GM19043 (cell line): ENCODE measurements around the gene CARD18.

Experiments used
- ATAC-seq: cut with Tn5 transposase; IDR thresholded peaks from one replicate; pipeline ENCODE4 v1.9.1; 2021; ENCODE audit warnings: low read depth; ENCODE audit not compliant: unreplicated experiment

CARD18 gene

GRCh38 chr11:105139669-105140068, at the start of gene CARD18:
Gene CARD18, minus strand, starts transcription at chr11:105139769. Its CDS starts 43 bp downstream, at chr11:105139726.
- no peak for ATAC-seq

GRCh38 chr11:105183987-105184386, 44.4 kb upstream of the CARD18 start:
- ATAC-seq: no peak

GRCh38 chr11:105183426-105183825, 43.9 kb upstream of the CARD18 start:
- no peak for ATAC-seq

- ATAC-seq: no peak
Observed at GRCh38 chr11:105181521-105181920, 42.0 kb upstream of the CARD18 start.

- ATAC-seq: no peak
Observed at GRCh38 chr11:105181100-105181499, 41.5 kb upstream of the CARD18 start.

GRCh38 chr11:105179542-105180278, 40.1 kb upstream of the CARD18 start:
- no peak for ATAC-seq

GRCh38 chr11:105177658-105178057, 38.1 kb upstream of the CARD18 start:
- no peak for ATAC-seq

- no peak for ATAC-seq
Observed at GRCh38 chr11:105168457-105168856, 28.9 kb upstream of the CARD18 start.

GRCh38 chr11:105167244-105167643, 27.7 kb upstream of the CARD18 start:
- ATAC-seq: no peak

GRCh38 chr11:105164208-105164607, 24.6 kb upstream of the CARD18 start:
- ATAC-seq: no peak

GRCh38 chr11:105162506-105162905, 22.9 kb upstream of the CARD18 start:
- ATAC-seq: no peak

GRCh38 chr11:105158436-105158835, 18.9 kb upstream of the CARD18 start:
- no peak for ATAC-seq

- ATAC-seq: no peak
Observed at GRCh38 chr11:105156720-105157119, 17.2 kb upstream of the CARD18 start.

GRCh38 chr11:105156231-105156630, 16.7 kb upstream of the CARD18 start:
- no peak for ATAC-seq

GRCh38 chr11:105155679-105156078, 16.1 kb upstream of the CARD18 start:
- ATAC-seq: no peak

GRCh38 chr11:105153392-105153791, 13.8 kb upstream of the CARD18 start:
- ATAC-seq: no peak

- no peak for ATAC-seq
Observed at GRCh38 chr11:105152560-105152959, 13.0 kb upstream of the CARD18 start.

- no peak for ATAC-seq
Observed at GRCh38 chr11:105152021-105152512, 12.5 kb upstream of the CARD18 start.

- no peak for ATAC-seq
Observed at GRCh38 chr11:105149477-105149876, 9.9 kb upstream of the CARD18 start.

- no peak for ATAC-seq
Observed at GRCh38 chr11:105148241-105148640, 8.7 kb upstream of the CARD18 start.

GRCh38 chr11:105144887-105145286, 5.3 kb upstream of the CARD18 start:
- ATAC-seq: no peak

GRCh38 chr11:105142167-105142566, 2.6 kb upstream of the CARD18 start:
- ATAC-seq: no peak
